Skeletal muscle tissue (tissue), 4 donors: ENCODE data around the gene ZNF644. TPM values are rescaled to one million over a fixed set of nuclear protein-coding genes. Genes with fewer than 3 reads are reported as not detected.

Experiments used
- H3K27ac ChIP-seq: one replicate; pipeline ENCODE4 v1.7.0; 2013; ENCODE audit warnings: mild to moderate bottlenecking, low read depth, low read length, inconsistent platforms
- H3K27me3 ChIP-seq, 3 donors: one replicate each; pipeline ENCODE4 v1.7.0; 2013; ENCODE audit warnings: low read length in 3 of 3; ENCODE audit not compliant: control insufficient read depth in 3 of 3, insufficient read depth in 3 of 3
- H3K36me3 ChIP-seq, 3 donors: one replicate each; pipeline ENCODE4 v1.7.0; 2013; ENCODE audit warnings: low read length in 3 of 3; ENCODE audit not compliant: control insufficient read depth in 3 of 3, insufficient read depth in 3 of 3
- H3K4me1 ChIP-seq, 3 donors: one replicate each; pipeline ENCODE4 v1.7.0; 2013; ENCODE audit warnings: low read length in 3 of 3, mild to moderate bottlenecking in 3 of 3; ENCODE audit not compliant: control insufficient read depth in 3 of 3, insufficient read depth in 3 of 3
- H3K4me3 ChIP-seq, 3 donors: one replicate each; pipeline ENCODE4 v1.7.0; 2013; ENCODE audit warnings: low read length in 3 of 3
- H3K9ac ChIP-seq, 3 donors: one replicate each; pipeline ENCODE4 v1.7.0; 2013; ENCODE audit warnings: low read length in 3 of 3, mild to moderate bottlenecking in 3 of 3, moderate library complexity in 2 of 3, low read depth in 1 of 3
- H3K9me3 ChIP-seq, 3 donors: one replicate each; pipeline ENCODE4 v1.7.0; 2013; ENCODE audit warnings: low read length in 3 of 3; ENCODE audit not compliant: control insufficient read depth in 3 of 3
- total RNA-seq: library from RNA; depleted of rRNA; stranded (reverse); fragments of >200 nt; gene quantifications from one replicate; pipeline ENCODE4 v1.2.3, GENCODE V29; 2014
- donor health status: Osteomylitis.

Gene ZNF644
- total RNA-seq, 1 donor from 2014 or later, result 71.0 TPM

- no peaks in the 10 kb centered on the region for H3K27me3 ChIP-seq
- no peak overlapping the region for H3K27ac ChIP-seq
- peaks cover 0 to 14% (median 2%) of the 10 kb centered on the region in 3 donors for H3K4me1 ChIP-seq
- H3K36me3 ChIP-seq, result no peaks in the 10 kb centered on the region
- H3K4me3 ChIP-seq, result no peak overlapping the region
- no peaks in the 10 kb centered on the region for H3K9me3 ChIP-seq
- no peak overlapping the region for H3K9ac ChIP-seq
These were observed 9.6 kb downstream of the ZNF644 start for GRCh38 chr1:91012196-91012595.

- Histone ChIP-seq H3K9me3 (no peaks in the 10 kb centered on the region), H3K27ac (no peak overlapping the region), H3K27me3 (no peaks in the 10 kb centered on the region), H3K4me3 (no peak overlapping the region), H3K9ac (no peak overlapping the region), H3K36me3 (no peaks in the 10 kb centered on the region), H3K4me1 (peaks cover 0 to 14% (median 2%) of the 10 kb centered on the region in 3 donors)
These were observed 10.1 kb downstream of the ZNF644 start for GRCh38 chr1:91011726-91012125.

GRCh38 chr1:91007827-91008226 lies 14.0 kb downstream of the ZNF644 start:
- Histone ChIP-seq H3K36me3 (no peaks in the 10 kb centered on the region), H3K4me1 (peaks cover 0 to 6% (median 2%) of the 10 kb centered on the region in 3 donors), H3K27me3 (no peaks in the 10 kb centered on the region), H3K9ac (no peak overlapping the region), H3K27ac (no peak overlapping the region), H3K9me3 (no peaks in the 10 kb centered on the region), H3K4me3 (no peak overlapping the region)

GRCh38 chr1:91007092-91007491 lies 14.7 kb downstream of the ZNF644 start:
- no peak overlapping the region for H3K27ac ChIP-seq
- H3K36me3 ChIP-seq, result no peaks in the 10 kb centered on the region
- H3K9me3 ChIP-seq, result no peaks in the 10 kb centered on the region
- no peaks in the 10 kb centered on the region for H3K27me3 ChIP-seq
- H3K4me3 ChIP-seq, result no peak overlapping the region
- peaks cover 0 to 4% (median 2%) of the 10 kb centered on the region in 3 donors for H3K4me1 ChIP-seq
- no peak overlapping the region for H3K9ac ChIP-seq

GRCh38 chr1:91006113-91006908 lies 15.5 kb downstream of the ZNF644 start:
- Histone ChIP-seq H3K27me3 (no peaks in the 10 kb centered on the region), H3K9me3 (no peaks in the 10 kb centered on the region), H3K4me3 (no peak overlapping the region), H3K4me1 (peaks cover 0 to 2% (median 0%) of the 10 kb centered on the region in 3 donors), H3K36me3 (no peaks in the 10 kb centered on the region), H3K27ac (no peak overlapping the region), H3K9ac (no peak overlapping the region)

GRCh38 chr1:91005285-91005684 lies 16.6 kb downstream of the ZNF644 start:
- Histone ChIP-seq H3K4me1 (peaks cover 0 to 2% (median 0%) of the 10 kb centered on the region in 3 donors), H3K27ac (no peak overlapping the region), H3K27me3 (no peaks in the 10 kb centered on the region), H3K36me3 (no peaks in the 10 kb centered on the region), H3K9me3 (no peaks in the 10 kb centered on the region), H3K4me3 (no peak overlapping the region), H3K9ac (no peak overlapping the region)

GRCh38 chr1:91004145-91004544 lies 17.7 kb downstream of the ZNF644 start:
- H3K27me3 ChIP-seq, result no peaks in the 10 kb centered on the region

GRCh38 chr1:90996742-90997413 lies 25.0 kb downstream of the ZNF644 start:
- no peaks in the 10 kb centered on the region for H3K36me3 ChIP-seq
- no peaks in the 10 kb centered on the region for H3K9me3 ChIP-seq
- H3K27me3 ChIP-seq, result no peaks in the 10 kb centered on the region
- H3K4me3 ChIP-seq, result no peak overlapping the region
- H3K9ac ChIP-seq, result no peak overlapping the region
- peaks cover 3 to 9% (median 7%) of the 10 kb centered on the region in 3 donors for H3K4me1 ChIP-seq
- H3K27ac ChIP-seq, result no peak overlapping the region

More at GRCh38 chr1:91004145-91004544, 17.7 kb downstream of the ZNF644 start:
- Histone ChIP-seq H3K9me3 (no peaks in the 10 kb centered on the region), H3K36me3 (no peaks in the 10 kb centered on the region), H3K27ac (no peak overlapping the region), H3K9ac (no peak overlapping the region), H3K4me1 (no peaks in the 10 kb centered on the region), H3K4me3 (no peak overlapping the region)

DNA sequence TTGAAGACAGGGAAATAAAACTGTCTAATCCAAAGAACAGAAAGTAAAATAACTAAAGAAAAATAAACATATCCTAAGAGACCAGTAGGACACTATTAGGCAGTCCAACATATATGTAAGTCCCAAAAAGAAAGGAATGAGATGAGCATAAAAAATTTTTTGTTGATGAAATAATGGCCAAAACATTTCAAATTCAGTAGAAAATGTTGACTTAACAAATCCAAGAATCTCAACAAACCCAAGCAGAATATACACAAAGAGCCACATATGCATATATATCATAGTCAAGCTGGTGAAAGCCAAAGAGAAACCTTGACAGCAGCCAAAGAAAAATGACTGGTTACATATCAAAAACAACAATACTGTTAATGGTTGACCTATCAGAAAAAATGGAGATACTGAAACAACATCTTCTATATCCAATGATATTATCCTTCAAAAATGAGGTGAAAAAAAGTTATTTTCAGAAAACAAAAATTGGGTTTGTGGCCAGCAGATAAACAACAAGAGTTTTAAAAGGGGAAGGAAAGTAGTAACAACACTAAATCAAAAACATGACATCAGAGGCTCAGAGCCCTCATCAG lies 26.4 kb downstream of the ZNF644 start:
- Histone ChIP-seq H3K27ac (no peak overlapping the region), H3K36me3 (no peaks in the 10 kb centered on the region), H3K4me3 (no peak overlapping the region), H3K4me1 (peaks cover 3 to 9% (median 7%) of the 10 kb centered on the region in 3 donors), H3K9me3 (no peaks in the 10 kb centered on the region), H3K27me3 (no peaks in the 10 kb centered on the region), H3K9ac (no peak overlapping the region)

DNA sequence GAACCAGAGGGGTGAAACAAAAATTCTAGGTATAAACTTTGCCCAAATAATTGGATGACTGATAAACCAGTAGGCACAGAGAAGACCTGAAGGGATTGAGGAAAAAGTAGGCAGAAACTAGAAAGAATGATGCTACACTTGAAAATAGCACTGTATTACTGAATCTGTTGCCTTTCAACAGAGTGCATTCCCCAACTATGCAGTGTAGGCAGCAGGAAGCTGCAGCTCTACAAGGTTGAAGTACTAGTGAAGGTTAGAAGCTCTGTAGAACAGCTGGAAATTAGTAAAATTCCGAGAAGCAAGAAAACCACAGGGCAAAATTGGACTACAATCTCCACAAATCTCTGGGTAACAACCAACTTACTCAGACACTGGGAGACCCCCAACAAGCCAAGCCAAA lies 27.4 kb downstream of the ZNF644 start:
- H3K4me3 ChIP-seq, result no peak overlapping the region
- no peak overlapping the region for H3K9ac ChIP-seq
- H3K27ac ChIP-seq, result no peak overlapping the region
- H3K4me1 ChIP-seq, result peaks cover 3 to 9% (median 7%) of the 10 kb centered on the region in 3 donors
- H3K27me3 ChIP-seq, result no peaks in the 10 kb centered on the region
- H3K36me3 ChIP-seq, result peaks cover 0 to 2% (median 0%) of the 10 kb centered on the region in 3 donors
- H3K9me3 ChIP-seq, result no peaks in the 10 kb centered on the region
